Measurements from ENCODE around the gene P2RY1. TPM values are rescaled to one million over a fixed set of nuclear protein-coding genes. Genes with fewer than 3 reads are reported as not detected.

The P2RY1 gene
- total and polyA plus RNA-seq, 9 of the 15 experiments (the other 6 are each of a cell fraction or from before 2014, with no cell fraction given), result 6.0 to 27.9 (median 18.4) TPM

GRCh38 chr3:152834776-152835600 lies at the start of gene P2RY1 (continued):
- TF ChIP-seq TFE3 (CRISPR knock-in tag; IDR thresholded peaks at IDR 0.05) (no peak), ZNF384 (IDR thresholded peaks at IDR 0.05; ENCODE audit: low read depth, low read length) (no peak), NONO (IDR thresholded peaks at IDR 0.05; ENCODE audit: low read depth in 2 of 2, low read length in 1 of 2) (no peak), CREM (IDR thresholded peaks at IDR 0.05; ENCODE audit: low read depth) (peak; percentile 5; the same call in 1 of the 2 replicates), ELK1 (CRISPR knock-in tag; IDR thresholded peaks at IDR 0.05) (no peak), TAF15 (IDR thresholded peaks at IDR 0.05; ENCODE audit: low read depth, low read length) (no peak), ZNF445 (CRISPR knock-in tag; IDR thresholded peaks at IDR 0.05; ENCODE audit: low read depth) (no peak), SOX6 (IDR thresholded peaks at IDR 0.05) (0 out of 2 replicates have a peak, but pooled peaks have one; percentile 7), HNRNPL (IDR thresholded peaks at IDR 0.05; ENCODE audit: low read depth, low read length) (peak; percentile 84), SMC3 (conservative IDR thresholded peaks at IDR 0.05; ENCODE audit: insufficient read depth, low read depth, low read length) (no peak), GATAD2B (IDR thresholded peaks at IDR 0.05; ENCODE audit: borderline replicate concordance) (peak; percentile 37; the same call in 1 of the 2 replicates), NKRF (IDR thresholded peaks at IDR 0.05; ENCODE audit: borderline replicate concordance) (no peak), ZNF551 (CRISPR knock-in tag; IDR thresholded peaks at IDR 0.05) (no peak), ELF1 (tag; IDR thresholded peaks at IDR 0.05) (0 out of 2 replicates have a peak, but pooled peaks have one; percentile 21), MTF1 (CRISPR knock-in tag; IDR thresholded peaks at IDR 0.05; ENCODE audit: borderline replicate concordance) (no peak), SRSF1 (IDR thresholded peaks at IDR 0.05; ENCODE audit: low read depth, low read length) (peak; percentile 22; the same call in 1 of the 2 replicates), ZBTB17 (CRISPR knock-in tag; IDR thresholded peaks at IDR 0.05) (no peak), NFXL1 (CRISPR knock-in tag; IDR thresholded peaks at IDR 0.05) (no peak), ZNF174 (CRISPR knock-in tag; IDR thresholded peaks at IDR 0.05) (0 out of 2 replicates have a peak, but pooled peaks have one; percentile 35), EWSR1 (IDR thresholded peaks at IDR 0.05; ENCODE audit: borderline replicate concordance, low read depth, partially characterized antibody) (no peak), JUN (IDR thresholded peaks at IDR 0.05; ENCODE audit: borderline replicate concordance, low read depth, low read length) (no peak), JUN (CRISPR knock-in tag; IDR thresholded peaks at IDR 0.05; ENCODE audit: borderline replicate concordance) (no peak)
- TF ChIP-seq, protein P1, sequence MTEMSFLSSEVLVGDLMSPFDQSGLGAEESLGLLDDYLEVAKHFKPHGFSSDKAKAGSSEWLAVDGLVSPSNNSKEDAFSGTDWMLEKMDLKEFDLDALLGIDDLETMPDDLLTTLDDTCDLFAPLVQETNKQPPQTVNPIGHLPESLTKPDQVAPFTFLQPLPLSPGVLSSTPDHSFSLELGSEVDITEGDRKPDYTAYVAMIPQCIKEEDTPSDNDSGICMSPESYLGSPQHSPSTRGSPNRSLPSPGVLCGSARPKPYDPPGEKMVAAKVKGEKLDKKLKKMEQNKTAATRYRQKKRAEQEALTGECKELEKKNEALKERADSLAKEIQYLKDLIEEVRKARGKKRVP (CRISPR knock-in tag; IDR thresholded peaks at IDR 0.05), result no peak
